Stimulated activated CD8-positive, alpha-beta memory T cell treated with anti-CD3 and anti-CD28 coated beads, Interleukin-4, amount 100 ng/mL, for 24 hours (primary cell): ENCODE results near the gene RFXANK.
"Not testable (repeated sequence)": the region's sequence is repeated elsewhere in the genome, so short reads cannot be mapped to it uniquely, and the experiment has no call there.

Experiments
- DNase-seq: peaks from one replicate; pipeline ENCODE4 v3.0.0-alpha.2; 2020; ENCODE audit warnings: low read depth

The RFXANK gene

GRCh38 chr19:19206938-19207337 lies 14.9 kb downstream of the RFXANK start:
- DNase-seq: no peak

GRCh38 chr19:19207637-19208572 lies 15.8 kb downstream of the RFXANK start:
- DNase-seq: no peak

GRCh38 chr19:19209372-19209771 lies 17.3 kb downstream of the RFXANK start:
- DNase-seq: no peak

GRCh38 chr19:19211499-19212420 lies 19.7 kb downstream of the RFXANK start, which contains the start of gene NCAN:
Gene NCAN (plus strand): TSS chr19:19211958. CDS start chr19:19216954, 4,996 bp downstream.
- no peak for DNase-seq

GRCh38 chr19:19212916-19213315 lies 20.9 kb downstream of the RFXANK start:
- no peak for DNase-seq

- no peak for DNase-seq
Observed at GRCh38 chr19:19213426-19214158, 21.5 kb downstream of the RFXANK start.

GRCh38 chr19:19214159-19214490 lies 22.1 kb downstream of the RFXANK start:
- DNase-seq: no peak

- no peak for DNase-seq
Observed at GRCh38 chr19:19214892-19215291, 22.8 kb downstream of the RFXANK start.

GRCh38 chr19:19215792-19216191 lies 23.7 kb downstream of the RFXANK start:
- DNase-seq: no peak

GRCh38 chr19:19217099-19217498 lies 25.0 kb downstream of the RFXANK start:
- DNase-seq: no peak

- DNase-seq: no peak
Observed at GRCh38 chr19:19218911-19219310, 26.9 kb downstream of the RFXANK start.

GRCh38 chr19:19221000-19221399 lies 28.9 kb downstream of the RFXANK start:
- not testable (repeated sequence) for DNase-seq

- no peak for DNase-seq
Observed at GRCh38 chr19:19223060-19223459, 31.0 kb downstream of the RFXANK start.

- no peak for DNase-seq
Observed at GRCh38 chr19:19223636-19224035, 31.6 kb downstream of the RFXANK start.

GRCh38 chr19:19224150-19224851 lies 32.2 kb downstream of the RFXANK start:
- no peak for DNase-seq

GRCh38 chr19:19224852-19225494 lies 32.9 kb downstream of the RFXANK start:
- DNase-seq: peak; percentile 57

GRCh38 chr19:19226204-19226603 lies 34.1 kb downstream of the RFXANK start:
- DNase-seq: no peak

- DNase-seq: no peak
Observed at GRCh38 chr19:19226663-19227062, 34.6 kb downstream of the RFXANK start.

GRCh38 chr19:19227217-19227616 lies 35.2 kb downstream of the RFXANK start:
- DNase-seq: no peak

GRCh38 chr19:19229701-19230100 lies 37.6 kb downstream of the RFXANK start:
- DNase-seq: no peak

GRCh38 chr19:19230999-19231398 lies 38.9 kb downstream of the RFXANK start:
- no peak for DNase-seq
